Mucosa of rectum (tissue), 2 donors: Measurements from ENCODE around the gene GGTA1.
"Not testable (repeated sequence)": the region's sequence is repeated elsewhere in the genome, so short reads cannot be mapped to it uniquely, and the experiment has no call there.

Experiments
- H3K27ac ChIP-seq, 2 donors: one replicate each; pipeline ENCODE4 v1.7.0; 2013; ENCODE audit warnings: inconsistent platforms in 2 of 2, low read depth in 2 of 2, low read length in 2 of 2
- H3K27me3 ChIP-seq, 2 donors: one replicate each; pipeline ENCODE4 v1.7.0; 2013; ENCODE audit warnings: low read length in 2 of 2; ENCODE audit not compliant: control insufficient read depth in 2 of 2, insufficient read depth in 2 of 2
- H3K36me3 ChIP-seq, 2 donors: one replicate each; pipeline ENCODE4 v1.7.0; 2013; ENCODE audit warnings: low read length in 2 of 2; ENCODE audit not compliant: control insufficient read depth in 2 of 2, insufficient read depth in 2 of 2
- H3K4me1 ChIP-seq, 2 donors: one replicate each; pipeline ENCODE4 v1.7.0; 2013; ENCODE audit warnings: low read length in 2 of 2, mild to moderate bottlenecking in 1 of 2; ENCODE audit not compliant: control insufficient read depth in 2 of 2, insufficient read depth in 2 of 2
- H3K4me3 ChIP-seq, 2 donors: one replicate each; pipeline ENCODE4 v1.7.0; 2013; ENCODE audit warnings: low read length in 2 of 2
- H3K9ac ChIP-seq, 2 donors: one replicate each; pipeline ENCODE4 v1.7.0; 2013; ENCODE audit warnings: low read length in 2 of 2, low read depth in 1 of 2, mild to moderate bottlenecking in 1 of 2
- H3K9me3 ChIP-seq, 2 donors: one replicate each; pipeline ENCODE4 v1.7.0; 2013; ENCODE audit warnings: low read length in 2 of 2; ENCODE audit not compliant: control insufficient read depth in 2 of 2
- donor health status: healthy.
- donor health status: Normal muscosa, but diverticular disease.

GGTA1 gene

GRCh38 chr9:121464968-121465367, 34.7 kb downstream of the GGTA1 start:
- Histone ChIP-seq H3K36me3 (no peaks in the 10 kb centered on the region), H3K4me1 (no peaks in the 10 kb centered on the region), H3K9me3 (peaks cover 0 to 2% of the 10 kb centered on the region in 2 donors), H3K27me3 (peaks cover 0 to 2% of the 10 kb centered on the region in 2 donors), H3K9ac (no peak overlapping the region), H3K4me3 (no peak overlapping the region), H3K27ac (no peak overlapping the region)

- Histone ChIP-seq H3K27ac (no peak overlapping the region), H3K36me3 (no peaks in the 10 kb centered on the region), H3K9ac (no peak overlapping the region), H3K9me3 (peaks cover 0 to 2% of the 10 kb centered on the region in 2 donors), H3K4me3 (no peak overlapping the region), H3K4me1 (no peaks in the 10 kb centered on the region), H3K27me3 (peaks cover 0 to 4% of the 10 kb centered on the region in 2 donors)
These were observed 36.4 kb downstream of the GGTA1 start for GRCh38 chr9:121463026-121463807.

GRCh38 chr9:121459513-121459912, 40.1 kb downstream of the GGTA1 start:
- H3K4me3 ChIP-seq = no peak overlapping the region
- H3K27ac ChIP-seq = no peak overlapping the region
- peaks cover 0 to 4% of the 10 kb centered on the region in 2 donors for H3K27me3 ChIP-seq
- H3K4me1 ChIP-seq = no peaks in the 10 kb centered on the region
- no peak overlapping the region for H3K9ac ChIP-seq
- H3K36me3 ChIP-seq = no peaks in the 10 kb centered on the region
- no peaks in the 10 kb centered on the region for H3K9me3 ChIP-seq

DNA sequence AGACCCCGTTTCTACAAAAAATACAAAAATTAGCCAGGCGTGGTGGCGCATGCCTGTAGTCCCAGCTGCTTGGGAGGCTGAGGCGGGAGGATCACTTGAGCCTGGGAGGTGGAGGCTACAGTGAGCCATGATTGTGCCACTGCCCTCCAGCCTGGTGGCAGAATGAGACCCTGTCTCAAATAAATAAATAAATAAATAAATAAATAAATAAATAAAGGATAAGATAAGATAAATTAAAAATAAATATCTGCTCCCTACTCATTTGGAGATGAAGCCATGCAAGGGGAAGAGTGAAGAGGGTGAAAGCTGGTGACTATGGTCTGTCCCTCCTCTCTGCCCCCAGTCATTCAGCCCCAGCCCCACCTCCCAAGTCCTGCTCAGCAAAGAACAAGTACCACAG, 41.2 kb downstream of the GGTA1 start:
- not testable (repeated sequence) for H3K36me3 ChIP-seq, H3K4me1 ChIP-seq, H3K4me3 ChIP-seq, H3K27me3 ChIP-seq, H3K9ac ChIP-seq, H3K9me3 ChIP-seq, H3K27ac ChIP-seq

DNA sequence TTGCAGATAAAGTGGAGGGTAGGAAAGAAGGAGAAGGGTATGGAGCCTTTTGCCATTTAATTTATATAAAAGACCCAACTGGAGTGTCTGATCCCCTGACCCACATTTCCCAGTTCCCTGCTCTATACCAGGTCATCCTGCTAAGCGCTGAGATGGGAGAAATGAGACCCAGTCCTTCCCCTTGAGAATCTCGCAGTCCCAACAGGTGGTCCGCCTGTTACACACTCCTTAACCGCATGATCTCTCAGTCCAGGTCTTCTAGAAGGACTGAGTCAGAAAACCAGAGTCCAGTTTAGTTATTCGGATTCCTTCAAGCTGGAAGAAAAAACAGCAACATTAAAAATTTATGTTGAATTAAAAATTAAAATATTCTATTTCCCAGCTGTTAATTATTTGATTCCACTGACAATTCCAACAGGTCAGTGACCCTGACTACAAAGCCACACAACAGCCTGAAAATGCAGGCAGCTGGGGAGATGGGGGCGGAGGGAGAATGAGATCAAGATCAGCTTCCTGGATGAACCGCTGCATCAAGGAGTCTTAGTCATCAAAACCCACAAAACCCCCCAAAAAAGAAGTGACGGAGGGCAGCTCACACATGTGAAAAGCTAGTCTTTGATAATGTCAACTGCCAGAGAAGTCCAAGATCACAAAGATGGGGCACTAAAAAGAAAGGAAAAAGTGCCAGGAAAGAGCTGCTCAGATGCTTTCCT, 44.0 kb downstream of the GGTA1 start:
- Histone ChIP-seq H3K36me3 (no peaks in the 10 kb centered on the region), H3K27me3 (peaks cover 0 to 2% of the 10 kb centered on the region in 2 donors), H3K4me1 (peaks cover 0 to 4% of the 10 kb centered on the region in 2 donors), H3K27ac (no peak overlapping the region), H3K9ac (no peak overlapping the region), H3K9me3 (no peaks in the 10 kb centered on the region), H3K4me3 (no peak overlapping the region)

- H3K4me3 ChIP-seq = no peak overlapping the region
- H3K36me3 ChIP-seq = no peaks in the 10 kb centered on the region
- no peak overlapping the region for H3K27ac ChIP-seq
- peaks cover 0 to 8% of the 10 kb centered on the region in 2 donors for H3K4me1 ChIP-seq
- peaks cover 0 to 2% of the 10 kb centered on the region in 2 donors for H3K27me3 ChIP-seq
- H3K9me3 ChIP-seq = no peaks in the 10 kb centered on the region
- no peak overlapping the region for H3K9ac ChIP-seq
These were observed 44.7 kb downstream of the GGTA1 start for GRCh38 chr9:121454972-121455371.

DNA sequence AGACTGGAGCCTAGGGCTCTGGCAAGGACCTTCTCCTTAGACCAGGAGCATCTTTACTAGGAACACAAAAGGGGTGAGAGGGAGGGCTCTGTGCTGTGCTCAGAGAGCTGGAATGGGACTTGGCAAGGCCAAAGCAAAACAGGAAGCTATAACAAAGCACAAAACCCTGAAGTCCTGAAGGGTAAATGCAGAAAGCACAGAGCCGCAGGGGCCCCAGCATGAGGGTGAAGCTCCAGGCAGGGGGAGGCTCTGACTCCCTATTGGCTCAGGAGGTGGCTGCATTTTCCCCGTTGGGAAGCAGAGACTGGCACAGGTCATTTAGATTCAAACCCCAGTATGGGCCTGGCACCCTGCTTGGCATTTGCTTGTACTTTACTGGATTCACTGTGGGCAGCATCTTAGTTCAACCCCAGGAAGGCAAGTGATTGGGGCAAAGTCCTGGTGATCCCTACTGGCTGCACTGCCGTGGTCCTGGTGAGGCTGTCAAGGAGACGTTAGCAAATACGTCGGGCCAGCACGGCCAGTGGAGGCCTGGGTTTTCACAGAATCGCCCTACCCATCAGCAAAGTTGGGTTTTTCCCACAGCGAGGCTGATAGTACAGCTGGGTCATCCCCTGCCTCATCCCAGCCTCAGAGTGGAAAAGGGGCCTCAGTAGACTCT, 46.3 kb downstream of the GGTA1 start:
- H3K9me3 ChIP-seq = no peaks in the 10 kb centered on the region
- H3K4me1 ChIP-seq = peaks cover 0 to 8% of the 10 kb centered on the region in 2 donors
- no peaks in the 10 kb centered on the region for H3K36me3 ChIP-seq
- no peaks in the 10 kb centered on the region for H3K27me3 ChIP-seq
- H3K27ac ChIP-seq = no peak overlapping the region
- no peak overlapping the region for H3K9ac ChIP-seq
- H3K4me3 ChIP-seq = no peak overlapping the region

- Histone ChIP-seq H3K36me3 (no peaks in the 10 kb centered on the region), H3K27ac (no peak overlapping the region), H3K4me3 (no peak overlapping the region), H3K9ac (no peak overlapping the region), H3K27me3 (no peaks in the 10 kb centered on the region), H3K4me1 (peaks cover 0 to 8% of the 10 kb centered on the region in 2 donors), H3K9me3 (no peaks in the 10 kb centered on the region)
These were observed 47.6 kb downstream of the GGTA1 start for GRCh38 chr9:121452085-121452484.

DNA sequence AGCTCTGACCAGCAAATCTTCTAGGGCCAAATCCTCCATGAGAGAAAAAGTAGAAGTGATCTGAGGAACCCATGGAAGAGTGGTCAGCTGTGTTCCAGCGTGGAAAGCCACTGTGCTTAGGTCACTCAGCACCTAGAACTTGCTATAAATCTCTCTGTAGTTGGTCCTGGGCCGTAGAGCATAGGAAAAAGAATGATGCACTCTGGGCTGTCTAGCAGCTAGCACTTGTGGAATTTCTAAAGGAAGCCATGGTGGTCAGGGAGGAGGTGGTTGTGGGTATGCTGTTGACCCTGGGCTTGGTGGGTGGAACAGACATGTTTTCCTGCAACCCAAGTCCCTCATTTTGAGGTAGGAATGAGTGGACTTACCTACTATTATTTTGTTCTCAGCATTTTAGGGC, 48.1 kb downstream of the GGTA1 start:
- H3K4me1 ChIP-seq = peaks cover 0 to 8% of the 10 kb centered on the region in 2 donors
- no peaks in the 10 kb centered on the region for H3K27me3 ChIP-seq
- H3K27ac ChIP-seq = no peak overlapping the region
- no peaks in the 10 kb centered on the region for H3K9me3 ChIP-seq
- H3K36me3 ChIP-seq = no peaks in the 10 kb centered on the region
- H3K9ac ChIP-seq = no peak overlapping the region
- H3K4me3 ChIP-seq = no peak overlapping the region

GRCh38 chr9:121450241-121450640, 49.4 kb downstream of the GGTA1 start:
- Histone ChIP-seq H3K27ac (no peak overlapping the region), H3K27me3 (no peaks in the 10 kb centered on the region), H3K36me3 (no peaks in the 10 kb centered on the region), H3K4me3 (no peak overlapping the region), H3K9ac (no peak overlapping the region), H3K4me1 (peaks cover 0 to 8% of the 10 kb centered on the region in 2 donors), H3K9me3 (no peaks in the 10 kb centered on the region)
